Measurements from ENCODE around the gene SIRPG.

DNA sequence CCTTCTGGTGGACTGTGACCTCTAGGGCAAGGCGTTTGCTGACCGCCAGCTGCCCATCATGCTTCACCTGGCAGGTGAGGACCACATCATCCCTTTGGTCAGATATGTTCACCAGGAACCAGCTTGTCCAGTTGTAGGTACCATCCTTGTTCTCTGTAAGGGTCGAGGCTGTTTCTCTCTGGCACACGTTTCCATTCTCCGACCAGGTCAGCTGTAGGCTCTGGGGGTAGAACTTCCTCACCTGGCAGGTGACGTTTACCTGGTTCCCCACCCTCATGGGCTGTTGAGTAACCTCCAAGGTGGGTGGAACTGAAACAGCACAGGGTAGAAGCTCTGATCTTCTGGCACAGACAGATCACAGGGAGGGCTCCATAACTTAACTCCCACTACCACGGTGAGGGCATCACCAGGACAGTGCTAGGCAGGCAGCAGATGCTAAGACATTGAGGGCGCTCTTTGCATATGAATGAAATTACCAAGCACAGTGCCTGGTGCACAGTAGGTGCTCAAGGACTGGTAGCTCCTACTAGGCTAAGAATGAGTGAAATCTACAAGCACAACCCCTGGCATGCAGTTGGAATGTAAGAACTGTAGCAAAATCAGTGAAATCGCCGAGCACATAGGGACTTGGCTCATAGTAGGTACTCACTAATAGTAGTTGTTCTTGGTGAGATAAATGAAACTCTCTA lies 22.1 kb downstream of the SIRPG start:
- no peak for TF ChIP-seq POLR2A (IDR thresholded peaks at IDR 0.05)
- TF ChIP-seq, protein P1, sequence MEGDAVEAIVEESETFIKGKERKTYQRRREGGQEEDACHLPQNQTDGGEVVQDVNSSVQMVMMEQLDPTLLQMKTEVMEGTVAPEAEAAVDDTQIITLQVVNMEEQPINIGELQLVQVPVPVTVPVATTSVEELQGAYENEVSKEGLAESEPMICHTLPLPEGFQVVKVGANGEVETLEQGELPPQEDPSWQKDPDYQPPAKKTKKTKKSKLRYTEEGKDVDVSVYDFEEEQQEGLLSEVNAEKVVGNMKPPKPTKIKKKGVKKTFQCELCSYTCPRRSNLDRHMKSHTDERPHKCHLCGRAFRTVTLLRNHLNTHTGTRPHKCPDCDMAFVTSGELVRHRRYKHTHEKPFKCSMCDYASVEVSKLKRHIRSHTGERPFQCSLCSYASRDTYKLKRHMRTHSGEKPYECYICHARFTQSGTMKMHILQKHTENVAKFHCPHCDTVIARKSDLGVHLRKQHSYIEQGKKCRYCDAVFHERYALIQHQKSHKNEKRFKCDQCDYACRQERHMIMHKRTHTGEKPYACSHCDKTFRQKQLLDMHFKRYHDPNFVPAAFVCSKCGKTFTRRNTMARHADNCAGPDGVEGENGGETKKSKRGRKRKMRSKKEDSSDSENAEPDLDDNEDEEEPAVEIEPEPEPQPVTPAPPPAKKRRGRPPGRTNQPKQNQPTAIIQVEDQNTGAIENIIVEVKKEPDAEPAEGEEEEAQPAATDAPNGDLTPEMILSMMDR (IDR thresholded peaks at IDR 0.05): no peak
- no peak for TF ChIP-seq EP300 (IDR thresholded peaks at IDR 0.05)
- no peak for TF ChIP-seq POLR2AphosphoS5 (IDR thresholded peaks at IDR 0.05)

Measured in suprapubic skin (tissue), 4 donors.